GM19455 (cell line): ENCODE data around the gene MRPL3.

ENCODE experiments used
- ATAC-seq: cut with Tn5 transposase; IDR thresholded peaks from one replicate; pipeline ENCODE4 v1.9.1; 2021; ENCODE audit not compliant: unreplicated experiment

The MRPL3 gene

DNA sequence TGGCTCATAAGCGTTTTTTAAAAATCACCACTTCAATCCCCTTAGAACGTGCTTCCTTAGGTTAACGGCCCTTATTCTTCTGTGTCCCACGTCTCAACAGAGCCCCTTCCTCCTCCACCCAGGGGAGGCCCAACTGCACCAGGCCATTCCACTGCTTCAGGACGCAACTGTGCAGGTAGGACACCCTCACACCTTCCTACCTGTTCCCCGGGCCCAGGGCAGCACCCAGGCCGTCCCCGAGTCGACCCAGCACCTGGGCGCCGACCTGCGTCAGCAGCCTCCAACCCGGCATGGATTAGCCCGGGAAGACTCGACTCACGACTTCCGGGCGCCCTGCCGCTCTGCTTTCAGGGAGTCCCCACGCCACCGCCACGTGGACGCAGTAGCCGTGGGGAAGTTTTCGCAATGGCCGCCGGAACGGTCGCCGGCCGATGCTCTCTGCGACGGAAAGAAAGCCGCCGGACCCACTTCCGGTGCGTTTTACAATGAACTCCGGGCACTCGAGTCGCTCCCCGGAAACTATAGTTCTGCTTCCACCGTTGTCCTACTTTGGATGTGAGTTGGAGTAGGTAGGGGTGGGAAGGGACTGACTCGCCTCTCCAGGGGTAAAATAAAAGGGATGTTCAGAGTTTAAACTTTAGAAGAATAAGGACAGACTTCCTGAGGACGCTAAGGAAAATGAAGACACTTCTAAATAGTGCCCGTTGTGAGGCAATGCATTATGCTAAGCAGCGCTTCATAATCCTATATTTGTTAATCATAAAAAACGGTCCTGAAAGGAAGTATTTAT, at the start of gene MRPL3:
TSS of gene MRPL3 (minus strand) at position 442 of the 790 bp plus-strand sequence. CDS start at position 292, 150 bp downstream.
- ATAC-seq, result peak; percentile 99

DNA sequence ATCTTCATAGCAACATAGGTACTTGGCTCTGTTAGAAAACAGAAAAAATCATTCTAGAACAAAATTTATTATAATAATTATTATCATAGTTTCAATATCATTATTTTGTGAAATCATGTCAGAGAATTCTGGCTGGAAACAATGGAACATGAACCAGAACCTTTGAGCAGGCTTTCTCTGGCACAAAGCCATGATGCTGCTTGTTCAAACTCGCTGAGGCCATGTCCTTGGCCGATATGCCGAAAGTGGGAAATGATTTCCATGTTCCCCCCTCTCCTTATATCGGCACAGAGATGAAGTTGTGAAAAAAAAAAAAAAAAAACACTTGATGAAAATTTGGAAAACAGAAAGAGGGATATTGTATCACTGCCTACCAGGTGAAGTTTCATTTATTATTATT, 49.0 kb upstream of the MRPL3 start:
- no peak for ATAC-seq

DNA sequence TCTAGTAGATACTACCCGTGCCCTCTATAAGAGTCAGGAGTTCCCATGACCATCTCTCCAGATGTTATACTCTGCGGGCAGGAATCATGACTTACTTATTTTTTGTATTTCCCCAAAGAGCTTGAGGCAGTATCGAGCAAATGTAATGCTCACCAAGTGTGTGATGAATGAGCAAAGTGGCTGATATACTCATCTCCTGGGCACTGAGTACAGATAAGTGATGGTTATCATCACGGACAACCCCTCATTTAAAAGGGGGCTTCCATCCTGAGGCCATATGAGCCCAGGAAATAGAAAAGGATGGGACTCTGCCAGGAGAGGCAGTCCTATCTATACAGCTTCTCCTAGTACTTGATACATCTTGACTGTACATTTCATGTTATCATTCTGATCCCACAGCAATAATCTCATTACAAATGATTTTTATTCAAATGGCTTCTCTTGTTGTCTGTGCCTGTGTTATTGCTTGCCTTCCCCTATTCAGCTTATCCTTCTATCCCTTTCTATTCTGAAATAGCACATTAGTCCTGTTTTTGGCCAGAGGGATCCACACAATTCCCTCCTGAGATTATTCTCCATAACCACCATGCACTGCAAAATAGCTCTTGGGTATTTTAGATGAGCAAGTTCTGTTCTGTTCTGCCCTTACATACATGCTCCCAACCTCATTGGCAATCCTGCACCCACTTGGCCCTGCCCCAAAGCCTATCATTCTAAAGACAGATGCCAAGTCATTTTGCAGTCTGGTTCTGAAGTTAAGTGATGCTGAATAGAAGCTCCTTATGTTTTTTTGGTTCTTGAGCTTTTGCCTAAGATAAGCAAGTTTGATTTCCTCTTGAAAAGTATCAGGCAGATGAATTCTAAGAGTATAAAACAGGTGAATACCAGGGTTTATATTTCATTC, 48.0 kb upstream of the MRPL3 start:
- no peak for ATAC-seq

- ATAC-seq, result no peak
Observed at GRCh38 chr3:131549340-131549739, 46.6 kb upstream of the MRPL3 start.

DNA sequence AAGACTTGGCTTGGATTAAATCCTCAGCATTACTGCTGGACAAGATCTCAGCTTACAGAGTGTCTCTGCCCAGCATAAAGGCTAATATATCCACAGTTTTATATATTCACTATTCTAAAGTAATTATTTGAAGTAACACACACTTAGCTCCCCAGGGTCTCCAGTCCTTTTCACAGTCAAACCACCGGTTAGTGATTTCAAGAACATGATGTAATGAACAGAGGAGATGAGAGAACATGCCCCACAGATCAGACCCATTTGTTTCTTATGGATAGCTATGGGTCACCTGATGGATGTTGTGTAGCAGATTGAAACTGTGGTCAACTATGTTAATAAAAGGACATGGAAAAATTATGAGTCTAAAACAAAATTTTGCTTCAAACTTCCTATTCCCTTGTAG, 44.8 kb upstream of the MRPL3 start:
- no peak for ATAC-seq

GRCh38 chr3:131546441-131546840, 43.7 kb upstream of the MRPL3 start:
- ATAC-seq, result no peak

DNA sequence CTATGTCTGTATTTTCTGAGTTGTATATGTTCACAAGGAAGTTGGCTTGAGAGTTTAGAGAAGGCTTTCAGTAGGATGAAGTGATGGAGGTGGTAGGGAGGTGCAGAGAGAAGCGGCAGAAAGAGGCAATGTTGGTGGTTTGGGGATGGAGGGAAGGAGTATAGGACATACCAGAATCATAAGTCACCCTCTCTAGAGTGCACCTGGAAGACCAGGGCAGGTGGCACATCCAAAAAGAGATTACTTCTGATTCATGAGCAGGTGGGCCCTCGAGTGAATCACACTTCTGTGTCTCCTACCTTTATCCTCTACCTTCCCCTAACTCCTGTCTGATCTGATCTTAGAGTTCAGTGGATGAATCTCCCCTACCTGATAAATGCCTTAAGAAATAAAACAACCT, 41.8 kb upstream of the MRPL3 start:
- ATAC-seq, result no peak

GRCh38 chr3:131543714-131544113, 40.9 kb upstream of the MRPL3 start:
- no peak for ATAC-seq

DNA sequence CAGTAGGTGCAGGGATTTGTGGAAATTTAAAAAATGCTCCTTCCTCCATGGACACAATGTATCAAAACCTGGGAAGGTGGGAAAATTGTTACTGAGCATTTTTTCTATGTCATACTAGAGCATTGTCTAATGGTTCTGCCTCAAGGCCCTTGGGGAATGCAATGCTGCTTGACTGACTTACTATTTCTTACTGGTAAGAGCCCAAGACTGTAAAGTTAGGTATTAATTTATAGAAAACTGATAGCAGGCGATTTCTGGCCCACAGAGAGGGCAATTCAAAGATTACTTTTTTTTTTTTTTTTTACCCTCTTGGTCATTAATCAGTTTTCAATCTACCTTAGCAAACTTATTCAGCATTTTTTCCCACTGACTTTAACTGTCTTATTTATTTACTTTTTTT, 38.5 kb upstream of the MRPL3 start:
- ATAC-seq, result no peak

- no peak for ATAC-seq
Observed at GRCh38 chr3:131540821-131541220, 38.0 kb upstream of the MRPL3 start.

GRCh38 chr3:131540143-131540542, 37.4 kb upstream of the MRPL3 start:
- ATAC-seq, result no peak

GRCh38 chr3:131538968-131539367, 36.2 kb upstream of the MRPL3 start:
- ATAC-seq, result no peak

DNA sequence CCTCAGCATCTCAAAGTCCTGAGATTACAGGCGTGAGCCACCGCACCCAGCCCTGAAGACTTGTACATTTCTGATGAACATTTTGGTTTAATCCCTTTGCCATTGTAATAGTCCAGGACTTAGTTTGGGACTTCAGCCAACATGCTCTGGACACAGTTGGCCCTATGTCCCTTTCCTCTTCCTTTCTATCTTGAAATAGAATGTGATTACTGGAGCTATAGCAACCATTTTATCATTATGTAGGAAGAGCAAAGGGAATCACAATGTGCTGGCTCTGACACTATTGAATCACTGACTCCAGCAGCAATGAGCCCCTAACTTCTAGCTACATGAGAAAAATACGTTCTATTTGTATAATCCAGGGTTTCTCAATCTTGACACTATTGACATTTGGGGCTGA, 34.8 kb upstream of the MRPL3 start:
- no peak for ATAC-seq

GRCh38 chr3:131535596-131535995, 32.8 kb upstream of the MRPL3 start:
- ATAC-seq, result no peak

DNA sequence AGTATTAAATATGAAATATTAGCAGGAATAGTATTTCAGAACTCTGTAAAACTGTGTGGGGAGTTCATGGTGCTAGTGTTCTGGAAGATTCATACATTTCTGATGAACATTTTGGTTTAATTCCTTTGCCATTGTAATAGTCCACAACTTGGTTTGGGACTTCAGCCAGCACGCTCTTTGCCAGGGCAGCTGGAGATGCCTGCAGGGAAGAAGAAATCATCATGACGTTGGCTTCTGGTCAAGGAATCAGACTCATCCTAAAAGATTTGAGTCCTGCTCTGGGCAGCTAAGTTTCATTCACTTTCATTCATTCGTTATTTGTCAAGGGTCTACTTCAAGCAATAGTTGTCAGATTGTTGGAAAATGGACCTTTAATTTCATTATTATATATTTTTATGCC, 32.4 kb upstream of the MRPL3 start:
- no peak for ATAC-seq

DNA sequence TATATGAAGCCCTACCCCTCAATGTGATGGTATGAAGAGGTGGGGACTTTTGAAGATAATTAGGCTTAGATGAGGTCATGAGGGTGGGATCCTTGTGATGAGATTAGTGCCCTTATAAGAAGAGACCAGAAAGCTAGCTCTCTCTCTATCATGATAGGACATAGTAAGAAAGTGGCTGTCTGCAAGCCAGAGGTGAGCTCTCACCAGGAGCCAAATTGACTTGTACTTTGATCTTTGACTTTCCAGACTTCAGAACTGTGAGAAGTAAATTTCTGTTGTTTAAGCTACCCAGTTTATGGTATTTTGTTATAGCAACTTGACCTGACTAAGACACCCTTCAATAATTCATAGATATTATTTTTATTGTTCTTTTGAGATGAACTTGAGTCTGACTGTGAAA, 29.9 kb upstream of the MRPL3 start:
- no peak for ATAC-seq

DNA sequence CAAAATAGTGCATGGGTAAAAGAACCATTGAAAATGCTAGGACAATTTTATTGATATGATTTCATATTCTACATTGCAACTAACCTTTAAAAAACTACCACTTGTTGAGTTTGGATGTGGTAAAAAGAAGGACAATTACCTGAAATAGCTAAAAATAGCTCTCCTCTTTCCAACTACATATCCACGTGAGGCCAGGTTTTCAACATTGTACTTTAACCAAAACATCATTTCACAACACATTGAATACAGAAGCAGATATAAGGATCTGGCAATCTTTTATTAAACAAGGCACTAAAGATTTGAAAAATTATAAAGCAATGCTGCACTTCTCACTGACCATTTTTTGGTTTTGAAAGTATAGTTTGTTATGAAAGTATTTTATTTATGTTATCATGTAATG, 28.1 kb upstream of the MRPL3 start:
- no peak for ATAC-seq

DNA sequence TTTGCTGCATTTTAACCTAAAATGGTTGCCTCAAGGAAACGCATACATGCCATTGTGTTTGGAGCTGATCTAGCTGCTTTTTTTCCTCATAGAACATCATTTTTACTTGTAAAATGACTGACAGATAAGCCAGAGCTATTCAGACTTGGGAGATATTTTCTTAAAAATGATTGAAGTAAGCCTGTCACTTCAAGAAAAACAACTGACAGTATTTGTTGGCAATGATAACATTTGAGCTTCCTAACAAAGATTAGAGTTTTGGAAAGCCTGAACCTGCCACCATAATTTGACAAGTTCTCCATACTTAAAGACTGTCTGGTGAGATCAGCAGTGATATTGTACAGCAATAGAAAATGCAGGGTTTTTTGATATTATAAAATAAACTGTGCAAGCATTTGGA, 27.6 kb upstream of the MRPL3 start:
- no peak for ATAC-seq

DNA sequence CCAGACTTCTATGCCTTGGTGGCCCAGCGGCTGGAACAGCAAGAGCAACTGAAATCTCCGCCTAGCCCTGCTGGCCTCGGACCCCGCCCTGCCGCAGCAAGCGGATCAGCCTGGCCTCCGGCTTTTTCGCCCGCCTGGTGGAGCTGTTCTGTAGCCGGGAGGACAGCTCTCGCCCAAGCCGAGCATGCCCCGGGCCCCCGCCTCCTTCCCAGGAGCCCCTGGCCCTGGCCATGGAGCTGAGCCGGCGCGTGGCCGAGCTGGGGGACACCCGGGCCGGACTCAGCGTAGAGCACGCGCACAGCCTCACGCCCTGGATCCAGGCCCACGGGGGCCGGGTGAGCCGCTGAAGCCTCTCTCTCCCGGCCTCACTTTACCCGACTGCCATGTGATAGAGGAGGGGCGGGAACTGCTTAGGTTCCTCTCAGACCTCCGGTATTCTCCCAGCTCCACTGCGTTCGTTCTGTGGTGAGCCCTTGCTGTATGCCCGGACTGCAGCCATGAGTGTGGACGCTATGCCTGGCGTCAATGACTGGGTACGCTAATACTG, 24.1 kb upstream of the MRPL3 start:
- ATAC-seq, result no peak

- ATAC-seq, result no peak
Observed at GRCh38 chr3:131518680-131519079, 15.9 kb upstream of the MRPL3 start.

DNA sequence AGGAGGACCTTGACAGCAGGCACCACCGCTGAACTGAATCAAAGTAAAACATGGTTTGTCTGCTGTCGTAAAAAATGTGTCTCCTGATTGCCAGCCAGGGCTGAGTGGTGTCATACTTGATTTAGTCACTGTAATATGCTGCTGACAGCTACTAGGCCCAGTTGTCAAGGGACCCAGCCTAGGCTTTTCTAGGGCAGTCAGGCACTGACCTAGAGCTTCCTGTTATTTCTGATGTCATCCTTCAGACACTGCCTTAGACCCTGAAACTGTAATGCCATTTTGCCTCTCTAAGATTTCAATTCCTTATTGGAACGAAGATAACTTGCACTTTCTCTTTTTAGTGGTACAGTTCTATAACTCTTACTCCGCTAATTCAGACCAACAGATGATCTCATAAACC, 2.6 kb upstream of the MRPL3 start:
- no peak for ATAC-seq

DNA sequence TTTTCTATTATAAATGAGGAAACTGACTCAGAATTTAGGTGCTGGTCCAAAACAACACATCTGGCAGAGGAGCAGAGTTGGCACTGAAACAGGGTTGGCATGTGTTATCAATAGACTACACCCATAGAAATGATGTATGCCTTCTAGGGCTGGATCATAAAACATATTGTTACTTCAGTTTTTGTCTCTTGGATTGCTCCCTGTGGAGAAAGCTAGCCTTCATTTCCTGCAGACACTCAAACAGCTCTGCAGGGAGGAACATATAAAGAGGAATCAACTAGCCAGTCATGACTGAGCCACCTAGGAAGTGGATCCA, 507 bp upstream of the MRPL3 start:
- ATAC-seq, result no peak
